GM10266 (cell line): ENCODE measurements around the gene XYLT1.

Source experiments
- DNase-seq: peaks from one replicate; pipeline ENCODE4 v3.0.0; 2012; ENCODE audit errors: extremely low spot score
- CTCF ChIP-seq: IDR thresholded peaks from 2 replicates; pipeline ENCODE4 v1.5.1; 2012; ENCODE audit warnings: mild to moderate bottlenecking, low read depth; ENCODE audit not compliant: control insufficient read depth, insufficient read depth; ENCODE audit errors: missing control alignments

Gene XYLT1

GRCh38 chr16:17397499-17397891, 73.3 kb downstream of the XYLT1 start:
- no peak for TF ChIP-seq CTCF

GRCh38 chr16:17396762-17397498, 73.8 kb downstream of the XYLT1 start:
- no peak for TF ChIP-seq CTCF
- DNase-seq, result no peak

More at GRCh38 chr16:17397499-17397891, 73.3 kb downstream of the XYLT1 start:
- no peak for DNase-seq

- no peak for TF ChIP-seq CTCF
Measured at GRCh38 chr16:17395849-17396480, 74.8 kb downstream of the XYLT1 start.

GRCh38 chr16:17392857-17393692, 77.7 kb downstream of the XYLT1 start:
- no peak for TF ChIP-seq CTCF
- DNase-seq, result no peak

More at GRCh38 chr16:17395849-17396480, 74.8 kb downstream of the XYLT1 start:
- no peak for DNase-seq

- no peak for DNase-seq
- no peak for TF ChIP-seq CTCF
Measured at GRCh38 chr16:17392127-17392856, 78.5 kb downstream of the XYLT1 start.

DNA sequence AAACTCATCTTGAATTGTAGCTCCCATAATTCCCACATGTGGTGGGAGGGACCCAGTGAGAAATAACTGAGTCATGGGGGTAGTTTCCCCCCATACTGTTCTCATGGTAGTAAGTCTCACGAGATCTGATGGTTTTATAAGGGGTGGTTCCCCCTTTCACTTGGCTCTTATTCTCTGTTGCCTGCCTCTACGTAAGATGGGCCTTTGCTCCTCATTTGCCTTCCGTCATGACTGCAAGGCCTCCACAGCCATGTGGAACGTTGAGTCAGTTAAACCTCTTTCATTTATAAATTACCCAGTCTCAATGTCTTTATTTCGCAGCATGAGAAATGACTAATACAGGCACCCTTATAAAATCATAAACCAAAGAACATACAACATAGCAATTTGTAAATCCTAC, 79.0 kb downstream of the XYLT1 start:
- TF ChIP-seq CTCF, result no peak
- no peak for DNase-seq
